K562 (cell line): Measurements from ENCODE around the gene WIPF2. TPM values are rescaled to one million over a fixed set of nuclear protein-coding genes. Genes with fewer than 3 reads are reported as not detected.

ENCODE experiments used
- BHLHE40 ChIP-seq: IDR thresholded peaks from 2 replicates; pipeline ENCODE4 v1.6.1; 2011; ENCODE audit warnings: low read length, improper control_type of control experiment
- ELF4 ChIP-seq: fragments of 450-650 bp; formaldehyde crosslinking; IDR thresholded peaks from 2 replicates; pipeline ENCODE4 v1.4.0; 2022; ENCODE audit warnings: missing genetic modification characterization
- MYC ChIP-seq, 2 experiments: fragments of 250-450 bp in 1 of 2; sonication (Bioruptor Pico) in 1 of 2; IDR thresholded peaks; 2 replicates each; pipeline versions ENCODE4 v1.5.1 to v1.6.1; 2012 to 2021; ENCODE audit warnings: low read depth in 2 of 2, borderline replicate concordance in 1 of 2, improper control_type of control experiment in 1 of 2, low read length in 1 of 2, mild to moderate bottlenecking in 1 of 2, moderate library complexity in 1 of 2
- NFIC ChIP-seq: fragments of 450-650 bp; IDR thresholded peaks from 2 replicates; pipeline ENCODE4 v1.6.1; 2017; ENCODE audit warnings: mild to moderate bottlenecking, inconsistent platforms
- NFXL1 ChIP-seq: fragments of 450-650 bp; formaldehyde crosslinking; IDR thresholded peaks from 2 replicates; pipeline ENCODE4 v1.4.0; 2021; ENCODE audit warnings: mild to moderate bottlenecking
- POLR2A ChIP-seq: fragments of 450-650 bp; conservative IDR thresholded peaks from 2 replicates; pipeline ENCODE4 v1.6.1; 2016
- TEAD4 ChIP-seq, 2 experiments: sonication (generic) in 1 of 2; formaldehyde crosslinking in 1 of 2; IDR thresholded peaks; 2 replicates each; pipeline versions ENCODE4 v1.6.1 to v1.8.0; 2012 to 2022; ENCODE audit warnings: borderline replicate concordance in 1 of 2, inconsistent platforms in 1 of 2, low read length in 1 of 2, mild to moderate bottlenecking in 1 of 2, missing genetic modification reagents in 1 of 2
- U2AF1 ChIP-seq: fragments of 200-400 bp; formaldehyde crosslinking; optimal IDR thresholded peaks from 2 replicates; pipeline ENCODE3; 2017; ENCODE audit warnings: mild to moderate bottlenecking, low read depth, low read length, moderate library complexity
- polyA plus RNA-seq, 8 experiments: library from polyadenylated mRNA; depleted of rRNA in 4 of 8; stranded (reverse) in 5 of 8; unstranded in 3 of 8; fragments of >200 nt; fragmentation: Nextera tagmentation in 2 of 8; fragmentation: Illumina TruSeq in 1 of 8; extraction: Ambion mirVana in 2 of 8; extraction: Trizol in 1 of 8; gene quantifications; 2 replicates each; pipeline versions ENCODE4 v1.2.1 to v1.2.3, GENCODE V29; 2011 to 2014; ENCODE audit warnings: inconsistent platforms in 1 of 8, missing spikeins in 1 of 8
- total RNA-seq, 7 experiments: library from RNA; depleted of rRNA in 6 of 7; stranded (reverse); fragments of >200 nt in 6 of 7; fragmentation: Illumina TruSeq in 2 of 7; extraction: Trizol in 2 of 7; gene quantifications; 2 replicates each; pipeline versions ENCODE4 v1.2.1 to v1.2.3, GENCODE V29; 2011 to 2021; ENCODE audit warnings: low replicate concordance in 1 of 7
- TF ChIP-seq, protein P1 (sequence below): fragments of 250-450 bp; sonication (Bioruptor Pico); IDR thresholded peaks from 2 replicates; pipeline ENCODE4 v1.8.0; 2021; ENCODE audit warnings: borderline replicate concordance, mild to moderate bottlenecking, moderate library complexity; ENCODE audit not compliant: poor library complexity, severe bottlenecking
- TF ChIP-seq, protein P2 (sequence below): fragments of 450-650 bp; IDR thresholded peaks from 2 replicates; pipeline ENCODE4 v1.6.1; 2018; ENCODE audit not compliant: partially characterized antibody

The WIPF2 gene
- total and polyA plus RNA-seq, 9 of the 15 experiments (the other 6 are each of a cell fraction or from before 2014, with no cell fraction given) = 3.6 to 15.0 (median 5.3) TPM

DNA sequence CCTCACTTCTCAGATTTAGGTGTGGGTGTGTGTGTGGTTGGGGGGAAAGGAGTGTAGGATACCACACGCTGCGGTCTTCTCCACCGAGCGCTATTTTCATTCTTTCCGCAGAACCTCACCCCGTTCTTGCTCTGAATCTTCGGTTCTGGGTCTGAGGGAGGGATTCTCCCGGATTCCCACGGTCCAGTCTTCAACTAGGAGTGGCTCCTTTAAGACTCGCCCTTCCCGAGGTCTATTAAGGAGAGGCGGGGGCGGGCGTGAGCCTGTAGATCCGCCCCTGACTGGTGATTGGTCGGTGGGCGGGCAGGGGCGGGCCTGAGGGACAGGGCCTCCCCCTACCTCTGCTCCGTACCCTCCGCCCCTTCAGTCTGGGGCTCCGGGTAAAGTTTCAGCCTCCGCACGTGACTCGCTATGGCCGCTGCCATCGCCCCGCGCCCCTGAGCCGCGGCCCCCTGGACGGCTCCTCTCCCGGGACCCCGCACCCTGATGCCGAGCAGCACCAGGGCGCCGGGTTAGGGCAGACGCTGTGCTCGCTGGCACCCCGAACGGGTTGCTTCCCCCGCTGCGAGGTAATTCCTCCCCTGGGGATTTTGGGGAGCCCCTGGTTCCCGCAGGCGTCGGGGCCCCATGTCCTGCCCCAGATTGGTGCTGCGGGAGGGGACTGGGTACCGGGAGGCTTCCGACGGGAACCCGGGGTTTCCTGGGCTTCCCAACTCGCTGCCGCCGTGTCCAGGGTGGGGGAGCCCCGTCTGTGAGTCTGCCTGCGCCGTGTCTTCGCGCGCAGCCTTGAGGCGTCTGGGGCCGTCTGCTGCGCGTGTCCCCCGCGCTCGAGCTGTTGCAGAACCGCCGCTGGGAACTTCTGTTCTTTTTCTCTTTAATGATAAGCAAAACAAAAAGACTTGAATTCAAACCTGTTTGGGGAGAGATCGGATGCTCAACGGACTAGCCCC lies 99.1 kb downstream of the WIPF2 start (continued):
- peak; percentile 98 for TF ChIP-seq BHLHE40
- peak; percentile 78 for TF ChIP-seq POLR2A
- TF ChIP-seq, protein P1, sequence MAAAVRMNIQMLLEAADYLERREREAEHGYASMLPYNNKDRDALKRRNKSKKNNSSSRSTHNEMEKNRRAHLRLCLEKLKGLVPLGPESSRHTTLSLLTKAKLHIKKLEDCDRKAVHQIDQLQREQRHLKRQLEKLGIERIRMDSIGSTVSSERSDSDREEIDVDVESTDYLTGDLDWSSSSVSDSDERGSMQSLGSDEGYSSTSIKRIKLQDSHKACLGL = peak; percentile 47
- TF ChIP-seq MYC (IDR thresholded peaks at IDR 0.05; ENCODE audit: low read depth, low read length) = peak; percentile 61; the same call in 1 of the 2 replicates
- TF ChIP-seq MYC (CRISPR knock-in tag; IDR thresholded peaks at IDR 0.05; ENCODE audit: borderline replicate concordance, low read depth) = peak; percentile 79; the same call in 1 of the 2 replicates
- TF ChIP-seq NFXL1 (CRISPR knock-in tag) = no peak
- TF ChIP-seq ELF4 (CRISPR knock-in tag) = no peak
- peak; percentile 72 for TF ChIP-seq NFIC
- TF ChIP-seq TEAD4 (IDR thresholded peaks at IDR 0.05; ENCODE audit: low read length) = no peak
- no peak for TF ChIP-seq TEAD4 (CRISPR knock-in tag; IDR thresholded peaks at IDR 0.05; ENCODE audit: borderline replicate concordance)
- TF ChIP-seq U2AF1 = peak; percentile 57
- TF ChIP-seq, protein P2, sequence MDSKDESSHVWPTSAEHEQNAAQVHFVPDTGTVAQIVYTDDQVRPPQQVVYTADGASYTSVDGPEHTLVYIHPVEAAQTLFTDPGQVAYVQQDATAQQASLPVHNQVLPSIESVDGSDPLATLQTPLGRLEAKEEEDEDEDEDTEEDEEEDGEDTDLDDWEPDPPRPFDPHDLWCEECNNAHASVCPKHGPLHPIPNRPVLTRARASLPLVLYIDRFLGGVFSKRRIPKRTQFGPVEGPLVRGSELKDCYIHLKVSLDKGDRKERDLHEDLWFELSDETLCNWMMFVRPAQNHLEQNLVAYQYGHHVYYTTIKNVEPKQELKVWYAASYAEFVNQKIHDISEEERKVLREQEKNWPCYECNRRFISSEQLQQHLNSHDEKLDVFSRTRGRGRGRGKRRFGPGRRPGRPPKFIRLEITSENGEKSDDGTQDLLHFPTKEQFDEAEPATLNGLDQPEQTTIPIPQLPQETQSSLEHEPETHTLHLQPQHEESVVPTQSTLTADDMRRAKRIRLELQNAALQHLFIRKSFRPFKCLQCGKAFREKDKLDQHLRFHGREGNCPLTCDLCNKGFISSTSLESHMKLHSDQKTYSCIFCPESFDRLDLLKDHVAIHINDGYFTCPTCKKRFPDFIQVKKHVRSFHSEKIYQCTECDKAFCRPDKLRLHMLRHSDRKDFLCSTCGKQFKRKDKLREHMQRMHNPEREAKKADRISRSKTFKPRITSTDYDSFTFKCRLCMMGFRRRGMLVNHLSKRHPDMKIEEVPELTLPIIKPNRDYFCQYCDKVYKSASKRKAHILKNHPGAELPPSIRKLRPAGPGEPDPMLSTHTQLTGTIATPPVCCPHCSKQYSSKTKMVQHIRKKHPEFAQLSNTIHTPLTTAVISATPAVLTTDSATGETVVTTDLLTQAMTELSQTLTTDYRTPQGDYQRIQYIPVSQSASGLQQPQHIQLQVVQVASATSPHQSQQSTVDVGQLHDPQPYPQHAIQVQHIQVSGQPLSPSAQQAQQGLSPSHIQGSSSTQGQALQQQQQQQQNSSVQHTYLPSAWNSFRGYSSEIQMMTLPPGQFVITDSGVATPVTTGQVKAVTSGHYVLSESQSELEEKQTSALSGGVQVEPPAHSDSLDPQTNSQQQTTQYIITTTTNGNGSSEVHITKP = peak; percentile 49
